HepG2 (cell line): ENCODE results near the gene RASAL3. TPM values are rescaled to one million over a fixed set of nuclear protein-coding genes. Genes with fewer than 3 reads are reported as not detected.

ENCODE experiments used
- ATAC-seq: fragments of 200-7000 bp; cut with Tn5 transposase; 3 replicates; pipeline ENCODE4 v1.9.1; 2020; ENCODE audit warnings: mild to moderate bottlenecking, moderate library complexity
- BruUV-seq: library from RNA; stranded (reverse); fragments of 400-500 nt; replicated peaks from 2 replicates; lab custom pipeline; 2021; lab: Mats Ljungman, UMichigan
- CTCF ChIA-PET: fragments of 300-600 bp; formaldehyde crosslinking; extraction: SDS; loops from one replicate; lab custom pipeline; 2021; ENCODE audit warnings: low total read pairs, inconsistent platforms, low intra/inter-chr PET ratio; lab: Yijun Ruan, JAX
- POLR2A ChIA-PET: fragments of 350-600 bp; sonication (Branson Sonifier 250); formaldehyde crosslinking; loops from one replicate; lab custom pipeline; 2020; ENCODE audit warnings: antibody characterized with exemption, inconsistent platforms; lab: Yijun Ruan, JAX
- DNase-seq: peaks from one replicate; pipeline ENCODE4 v3.0.0-alpha.2; 2015; ENCODE audit warnings: low spot score
- FAIRE-seq: peaks from 3 replicates; lab custom pipeline; 2011; peaks lifted over from hg19 to GRCh38; lab: Jason Lieb, UNC
- H2AFZ ChIP-seq: one replicate; pipeline ENCODE4 v1.6.1; 2011; ENCODE audit warnings: low read length, inconsistent platforms
- H3K27ac ChIP-seq: fragments of 300-600 bp; 3 replicates; pipeline ENCODE4 v1.8.0; 2011; ENCODE audit warnings: mixed run types, mild to moderate bottlenecking, mixed read lengths, low read length, inconsistent platforms; ENCODE audit not compliant: insufficient read depth; ENCODE audit errors: extremely low read length
- H3K27me3 ChIP-seq, 2 experiments: fragments of 200-600 bp in 1 of 2; 2 replicates in 1 of 2; 3 replicates in 1 of 2; pipeline versions ENCODE4 v1.6.0 to v1.8.0; 2011; ENCODE audit warnings: low read length in 2 of 2, mild to moderate bottlenecking in 2 of 2, moderate library complexity in 2 of 2, inconsistent platforms in 1 of 2; ENCODE audit not compliant: insufficient read depth in 2 of 2, control insufficient read depth in 1 of 2
- H3K36me3 ChIP-seq, 2 experiments: fragments of 200-600 bp in 1 of 2; replicated peaks in 1 of 2; 2 replicates in 1 of 2; 3 replicates in 1 of 2; pipeline versions ENCODE4 v1.5.1 to v1.8.0; 2011; ENCODE audit warnings: low read length in 2 of 2, inconsistent platforms in 1 of 2; ENCODE audit not compliant: insufficient read depth in 2 of 2, control insufficient read depth in 1 of 2
- H3K4me1 ChIP-seq: 2 replicates; pipeline ENCODE4 v1.5.1; 2012; ENCODE audit warnings: low read length, inconsistent platforms; ENCODE audit not compliant: insufficient read depth
- H3K4me2 ChIP-seq: 2 replicates; pipeline ENCODE4 v1.6.0; 2011; ENCODE audit warnings: low read depth, low read length, inconsistent platforms
- H3K4me3 ChIP-seq, 3 experiments: fragments of 200-600 bp in 1 of 3; sonication (generic), shearing (Covaris generic) in 1 of 3; replicated peaks in 1 of 3; 2 replicates each; pipeline ENCODE4 v1.5.1; 2011 to 2016; ENCODE audit warnings: low read length in 3 of 3, inconsistent platforms in 2 of 3, low read depth in 2 of 3, mild to moderate bottlenecking in 2 of 3, control low read depth in 1 of 3, mixed read lengths in 1 of 3; ENCODE audit not compliant: insufficient read depth in 1 of 3
- H3K79me2 ChIP-seq: one replicate; pipeline ENCODE4 v1.6.1; 2011; ENCODE audit warnings: low read length, inconsistent platforms; ENCODE audit not compliant: insufficient read depth
- H3K9ac ChIP-seq: 2 replicates; pipeline ENCODE4 v1.6.0; 2011; ENCODE audit warnings: mild to moderate bottlenecking, low read depth, low read length, inconsistent platforms; ENCODE audit not compliant: insufficient read depth
- H3K9me3 ChIP-seq: 2 replicates; pipeline ENCODE4 v1.5.1; 2012; ENCODE audit warnings: mild to moderate bottlenecking, low read length
- H4K20me1 ChIP-seq: 2 replicates; pipeline ENCODE4 v1.6.0; 2011; ENCODE audit warnings: inconsistent platforms, mild to moderate bottlenecking, low read length, moderate library complexity; ENCODE audit not compliant: insufficient read depth
- CHCHD3 ChIP-seq: sonication (generic); formaldehyde crosslinking; IDR thresholded peaks from 2 replicates; pipeline ENCODE4 v1.8.0; 2022; ENCODE audit warnings: mild to moderate bottlenecking, missing genetic modification reagents, moderate library complexity
- GABPB1 ChIP-seq: IDR thresholded peaks from 2 replicates; pipeline ENCODE4 v1.6.1; 2016; ENCODE audit warnings: mild to moderate bottlenecking, missing genetic modification reagents, moderate library complexity, missing compliant biosample characterization
- HNRNPK ChIP-seq: fragments of 200-400 bp; formaldehyde crosslinking; IDR thresholded peaks from 2 replicates; pipeline ENCODE4 v1.6.1; 2018; ENCODE audit warnings: low read length, low read depth, moderate library complexity, mild to moderate bottlenecking; ENCODE audit not compliant: poor library complexity, severe bottlenecking
- RARG ChIP-seq: sonication (generic); formaldehyde crosslinking; IDR thresholded peaks from 2 replicates; pipeline ENCODE4 v1.4.0; 2020; ENCODE audit warnings: low read depth, mild to moderate bottlenecking, missing genetic modification reagents
- ZBTB7A ChIP-seq: sonication (generic); formaldehyde crosslinking; IDR thresholded peaks from 2 replicates; pipeline ENCODE4 v1.8.0; 2022; ENCODE audit warnings: mild to moderate bottlenecking, missing genetic modification reagents
- ZBTB7B ChIP-seq: sonication (generic); formaldehyde crosslinking; IDR thresholded peaks from 2 replicates; pipeline ENCODE4 v1.4.0; 2020; ENCODE audit warnings: missing genetic modification reagents
- ZEB1 ChIP-seq: IDR thresholded peaks from 2 replicates; pipeline ENCODE4 v1.6.1; 2012; ENCODE audit warnings: mild to moderate bottlenecking, low read depth, inconsistent platforms; ENCODE audit not compliant: insufficient replicate concordance
- ZNF281 ChIP-seq: sonication (generic); formaldehyde crosslinking; IDR thresholded peaks from 2 replicates; pipeline ENCODE4 v1.4.0; 2020; ENCODE audit warnings: missing genetic modification reagents, borderline replicate concordance
- ZNF510 ChIP-seq: sonication (generic); formaldehyde crosslinking; IDR thresholded peaks from 2 replicates; pipeline ENCODE4 v1.4.0; 2020; ENCODE audit warnings: low read depth, mild to moderate bottlenecking, missing genetic modification reagents
- ZNF652 ChIP-seq: IDR thresholded peaks from 2 replicates; pipeline ENCODE4 v1.6.1; 2016; ENCODE audit warnings: low read depth, borderline replicate concordance
- WGBS: methylation state at CpG from one replicate; pipeline ENCODE4 v1.1.6; 2017; ENCODE audit warnings: low lambda C conversion rate; 5-methylcytosine and 5-hydroxymethylcytosine counted together
- in situ Hi-C: cut with HindIII; loops from 2 replicates; pipeline ENCODE4 v1.10.0; 2017; ENCODE audit warnings: low pct_unique_long_range_greater_than_20kb; ENCODE audit not compliant: extremely low pct_ligation_motif_present
- intact Hi-C: fragments of 100-400 bp; cut with micrococcal nuclease; formaldehyde crosslinking; loops from one replicate; pipeline ENCODE4 v1.10.0; 2022; ENCODE audit not compliant: unreplicated experiment
- polyA plus RNA-seq, 8 experiments: library from polyadenylated mRNA; depleted of rRNA in 3 of 8; stranded (reverse) in 7 of 8; unstranded in 1 of 8; fragments of >200 nt; fragmentation: Illumina TruSeq in 4 of 8; extraction: Trizol in 4 of 8; gene quantifications; 2 replicates each; pipeline versions ENCODE4 v1.2.1 to v1.2.3, GENCODE V29; 2011 to 2016; ENCODE audit warnings: low read depth in 4 of 8, missing spikeins in 1 of 8, mixed read lengths in 1 of 8; ENCODE audit not compliant: insufficient read depth in 1 of 8
- total RNA-seq, 5 experiments: library from RNA; depleted of rRNA; stranded (reverse); fragments of >200 nt; fragmentation: Illumina TruSeq; extraction: Trizol; gene quantifications; 2 replicates each; pipeline ENCODE4 v1.2.3, GENCODE V29; 2016; ENCODE audit warnings: low read depth in 1 of 5
- TF ChIP-seq, protein P1 (sequence below): IDR thresholded peaks from 2 replicates; pipeline ENCODE4 v1.6.1; 2012; ENCODE audit warnings: low read length, improper control_type of control experiment
- TF ChIP-seq, protein P2 (sequence below): sonication (generic); formaldehyde crosslinking; IDR thresholded peaks from 2 replicates; pipeline ENCODE4 v1.5.0; 2020; ENCODE audit warnings: mild to moderate bottlenecking, missing genetic modification reagents

RASAL3 gene
- total and polyA plus RNA-seq, 2 of the 13 experiments (the other 11 are each of a cell fraction or from before 2014, with no cell fraction given), result not detected

- FAIRE-seq, result no peak
- ChIA-PET CTCF (no interaction called here), POLR2A (no interaction called here)
- Histone ChIP-seq H3K4me1 (peaks cover 35% of the 10 kb centered on the region), H3K4me3 (peak overlapping the region; percentile 62 to 82 (median 80)), H3K27me3 (no peaks in the 10 kb centered on the region), H4K20me1 (no peaks in the 10 kb centered on the region), H3K79me2 (no peaks in the 10 kb centered on the region), H3K9ac (peak overlapping the region; percentile 69), H3K27ac (no peak overlapping the region), H3K9me3 (no peaks in the 10 kb centered on the region), H2AFZ (no peak overlapping the region), H3K4me2 (peak overlapping the region; percentile 81), H3K36me3 (no peaks in the 10 kb centered on the region)
- 0 out of 3 replicates have a peak, but pooled peaks have one; percentile 8 for ATAC-seq
- no peak for DNase-seq
- intact Hi-C loops (no loop called here), in situ Hi-C loops (no loop called here)
- 23% methylated on average over 16 of the region's 43 CpGs for WGBS
- BruUV-seq, result no TSS peak
- TF ChIP-seq ZEB1 (peak; percentile 32), RARG (no peak), ZBTB7A (CRISPR knock-in tag) (peak; percentile 41; the same call in 1 of the 2 replicates), HNRNPK (no peak), GABPB1 (CRISPR knock-in tag) (no peak), ZBTB7B (CRISPR knock-in tag) (0 out of 2 replicates have a peak, but pooled peaks have one; percentile 24), CHCHD3 (CRISPR knock-in tag) (no peak), ZNF510 (CRISPR knock-in tag) (no peak), ZNF652 (CRISPR knock-in tag) (peak; percentile 87), ZNF281 (peak; percentile 20; the same call in 1 of the 2 replicates)
- TF ChIP-seq, protein P1, sequence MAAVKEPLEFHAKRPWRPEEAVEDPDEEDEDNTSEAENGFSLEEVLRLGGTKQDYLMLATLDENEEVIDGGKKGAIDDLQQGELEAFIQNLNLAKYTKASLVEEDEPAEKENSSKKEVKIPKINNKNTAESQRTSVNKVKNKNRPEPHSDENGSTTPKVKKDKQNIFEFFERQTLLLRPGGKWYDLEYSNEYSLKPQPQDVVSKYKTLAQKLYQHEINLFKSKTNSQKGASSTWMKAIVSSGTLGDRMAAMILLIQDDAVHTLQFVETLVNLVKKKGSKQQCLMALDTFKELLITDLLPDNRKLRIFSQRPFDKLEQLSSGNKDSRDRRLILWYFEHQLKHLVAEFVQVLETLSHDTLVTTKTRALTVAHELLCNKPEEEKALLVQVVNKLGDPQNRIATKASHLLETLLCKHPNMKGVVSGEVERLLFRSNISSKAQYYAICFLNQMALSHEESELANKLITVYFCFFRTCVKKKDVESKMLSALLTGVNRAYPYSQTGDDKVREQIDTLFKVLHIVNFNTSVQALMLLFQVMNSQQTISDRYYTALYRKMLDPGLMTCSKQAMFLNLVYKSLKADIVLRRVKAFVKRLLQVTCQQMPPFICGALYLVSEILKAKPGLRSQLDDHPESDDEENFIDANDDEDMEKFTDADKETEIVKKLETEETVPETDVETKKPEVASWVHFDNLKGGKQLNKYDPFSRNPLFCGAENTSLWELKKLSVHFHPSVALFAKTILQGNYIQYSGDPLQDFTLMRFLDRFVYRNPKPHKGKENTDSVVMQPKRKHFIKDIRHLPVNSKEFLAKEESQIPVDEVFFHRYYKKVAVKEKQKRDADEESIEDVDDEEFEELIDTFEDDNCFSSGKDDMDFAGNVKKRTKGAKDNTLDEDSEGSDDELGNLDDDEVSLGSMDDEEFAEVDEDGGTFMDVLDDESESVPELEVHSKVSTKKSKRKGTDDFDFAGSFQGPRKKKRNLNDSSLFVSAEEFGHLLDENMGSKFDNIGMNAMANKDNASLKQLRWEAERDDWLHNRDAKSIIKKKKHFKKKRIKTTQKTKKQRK, result no peak
- TF ChIP-seq, protein P2, sequence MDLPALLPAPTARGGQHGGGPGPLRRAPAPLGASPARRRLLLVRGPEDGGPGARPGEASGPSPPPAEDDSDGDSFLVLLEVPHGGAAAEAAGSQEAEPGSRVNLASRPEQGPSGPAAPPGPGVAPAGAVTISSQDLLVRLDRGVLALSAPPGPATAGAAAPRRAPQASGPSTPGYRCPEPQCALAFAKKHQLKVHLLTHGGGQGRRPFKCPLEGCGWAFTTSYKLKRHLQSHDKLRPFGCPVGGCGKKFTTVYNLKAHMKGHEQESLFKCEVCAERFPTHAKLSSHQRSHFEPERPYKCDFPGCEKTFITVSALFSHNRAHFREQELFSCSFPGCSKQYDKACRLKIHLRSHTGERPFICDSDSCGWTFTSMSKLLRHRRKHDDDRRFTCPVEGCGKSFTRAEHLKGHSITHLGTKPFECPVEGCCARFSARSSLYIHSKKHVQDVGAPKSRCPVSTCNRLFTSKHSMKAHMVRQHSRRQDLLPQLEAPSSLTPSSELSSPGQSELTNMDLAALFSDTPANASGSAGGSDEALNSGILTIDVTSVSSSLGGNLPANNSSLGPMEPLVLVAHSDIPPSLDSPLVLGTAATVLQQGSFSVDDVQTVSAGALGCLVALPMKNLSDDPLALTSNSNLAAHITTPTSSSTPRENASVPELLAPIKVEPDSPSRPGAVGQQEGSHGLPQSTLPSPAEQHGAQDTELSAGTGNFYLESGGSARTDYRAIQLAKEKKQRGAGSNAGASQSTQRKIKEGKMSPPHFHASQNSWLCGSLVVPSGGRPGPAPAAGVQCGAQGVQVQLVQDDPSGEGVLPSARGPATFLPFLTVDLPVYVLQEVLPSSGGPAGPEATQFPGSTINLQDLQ (CRISPR knock-in tag), result peak; percentile 69; the same call in 1 of the 2 replicates
These were observed 15.3 kb downstream of the RASAL3 start for GRCh38 chr19:15448778-15449619.
